Epithelial cell of esophagus (primary cell): ENCODE data around the gene MED14.

Experiments used
- DNase-seq: peaks from one replicate; pipeline ENCODE4 v3.0.0; 2010; ENCODE audit warnings: low read depth
- H3K4me3 ChIP-seq: 2 replicates; pipeline ENCODE4 v1.5.1; 2011; ENCODE audit warnings: mild to moderate bottlenecking, low read length, control low read depth
- CTCF ChIP-seq: IDR thresholded peaks from 2 replicates; pipeline ENCODE4 v1.5.1; 2011; ENCODE audit warnings: low read depth, mild to moderate bottlenecking, low read length, control low read depth, inconsistent platforms; ENCODE audit not compliant: insufficient read depth; ENCODE audit errors: missing control alignments

The MED14 gene

GRCh38 chrX:40694802-40695201 lies 40.5 kb downstream of the MED14 start:
- DNase-seq, result peak; percentile 27
- H3K4me3 ChIP-seq, result no peak overlapping the region
- TF ChIP-seq CTCF, result no peak

GRCh38 chrX:40688929-40689328 lies 46.4 kb downstream of the MED14 start:
- no peak for DNase-seq
- H3K4me3 ChIP-seq, result no peak overlapping the region
- no peak for TF ChIP-seq CTCF

- no peak for TF ChIP-seq CTCF
- no peak for DNase-seq
- H3K4me3 ChIP-seq, result no peak overlapping the region
Measured at GRCh38 chrX:40687169-40687568, 48.2 kb downstream of the MED14 start.

GRCh38 chrX:40685362-40685918 lies 49.9 kb downstream of the MED14 start:
- DNase-seq, result no peak
- TF ChIP-seq CTCF, result no peak
- no peak overlapping the region for H3K4me3 ChIP-seq

- H3K4me3 ChIP-seq, result no peak overlapping the region
- no peak for TF ChIP-seq CTCF
- no peak for DNase-seq
Measured at GRCh38 chrX:40684092-40684491, 51.2 kb downstream of the MED14 start.

GRCh38 chrX:40683245-40683644 lies 52.1 kb downstream of the MED14 start:
- no peak for TF ChIP-seq CTCF
- no peak for DNase-seq
- H3K4me3 ChIP-seq, result no peak overlapping the region

GRCh38 chrX:40671126-40671525 lies 64.2 kb downstream of the MED14 start:
- no peak for TF ChIP-seq CTCF
- H3K4me3 ChIP-seq, result no peak overlapping the region
- no peak for DNase-seq
